DND-41 (cell line): ENCODE results near the gene KCNIP1.

Experiments used
- CTCF ChIP-seq: IDR thresholded peaks from 2 replicates; pipeline ENCODE4 v1.5.1; 2012; ENCODE audit warnings: borderline replicate concordance, low read length, moderate library complexity, mild to moderate bottlenecking; ENCODE audit not compliant: poor library complexity, severe bottlenecking; ENCODE audit errors: extremely low read depth
- EZH2 ChIP-seq: IDR thresholded peaks from 3 replicates; pipeline ENCODE4 v1.6.1; 2012; ENCODE audit warnings: borderline replicate concordance, low read depth, mild to moderate bottlenecking, moderate library complexity, low read length, inconsistent platforms; ENCODE audit not compliant: severe bottlenecking

GRCh38 chr5:170573114-170573513 lies 69.3 kb downstream of the KCNIP1 start:
- no peak for TF ChIP-seq CTCF
- TF ChIP-seq EZH2, result no peak
